Esophagus muscularis mucosa (tissue), 3 donors: ENCODE results near the gene C1QTNF5.
"Not testable (repeated sequence)": the region's sequence is repeated elsewhere in the genome, so short reads cannot be mapped to it uniquely, and the experiment has no call there.

Experiments used
- POLR2A ChIP-seq: fragments of 450-650 bp; IDR thresholded peaks from one replicate; pipeline ENCODE4 v1.6.1; 2017; ENCODE audit warnings: antibody characterized with exemption, moderate library complexity, mild to moderate bottlenecking, low read depth
- TF ChIP-seq, protein P1 (sequence below), 3 experiments: fragments of 200-600 bp in 2 of 3; fragments of 450-650 bp in 1 of 3; sonication (generic) in 2 of 3; IDR thresholded peaks; one replicate each; pipeline ENCODE4 v1.5.1; 2017 to 2019; ENCODE audit warnings: antibody characterized with exemption in 3 of 3, mild to moderate bottlenecking in 2 of 3, moderate library complexity in 1 of 3

DNA sequence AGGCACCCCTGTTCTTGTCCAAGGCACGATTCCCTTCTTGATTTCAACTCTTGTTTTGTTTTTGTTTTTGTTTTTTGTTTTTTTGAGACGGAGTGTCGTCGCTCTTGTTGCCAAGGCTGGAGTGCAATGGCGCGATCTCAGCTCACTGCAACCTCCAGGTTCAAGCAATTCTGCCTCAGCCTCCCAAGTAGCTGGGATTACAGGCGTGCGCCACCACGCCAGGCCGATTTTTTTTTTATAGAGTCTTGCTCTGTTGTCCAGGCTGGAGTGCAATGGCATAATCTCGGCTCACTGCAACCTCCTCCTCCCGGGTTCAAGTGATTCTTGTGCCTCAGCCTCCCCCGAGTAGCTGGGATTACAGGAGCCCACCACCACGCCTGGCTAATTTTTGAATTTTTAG, 41.8 kb upstream of the C1QTNF5 start:
- not testable (repeated sequence) for TF ChIP-seq POLR2A
- TF ChIP-seq, protein P1, sequence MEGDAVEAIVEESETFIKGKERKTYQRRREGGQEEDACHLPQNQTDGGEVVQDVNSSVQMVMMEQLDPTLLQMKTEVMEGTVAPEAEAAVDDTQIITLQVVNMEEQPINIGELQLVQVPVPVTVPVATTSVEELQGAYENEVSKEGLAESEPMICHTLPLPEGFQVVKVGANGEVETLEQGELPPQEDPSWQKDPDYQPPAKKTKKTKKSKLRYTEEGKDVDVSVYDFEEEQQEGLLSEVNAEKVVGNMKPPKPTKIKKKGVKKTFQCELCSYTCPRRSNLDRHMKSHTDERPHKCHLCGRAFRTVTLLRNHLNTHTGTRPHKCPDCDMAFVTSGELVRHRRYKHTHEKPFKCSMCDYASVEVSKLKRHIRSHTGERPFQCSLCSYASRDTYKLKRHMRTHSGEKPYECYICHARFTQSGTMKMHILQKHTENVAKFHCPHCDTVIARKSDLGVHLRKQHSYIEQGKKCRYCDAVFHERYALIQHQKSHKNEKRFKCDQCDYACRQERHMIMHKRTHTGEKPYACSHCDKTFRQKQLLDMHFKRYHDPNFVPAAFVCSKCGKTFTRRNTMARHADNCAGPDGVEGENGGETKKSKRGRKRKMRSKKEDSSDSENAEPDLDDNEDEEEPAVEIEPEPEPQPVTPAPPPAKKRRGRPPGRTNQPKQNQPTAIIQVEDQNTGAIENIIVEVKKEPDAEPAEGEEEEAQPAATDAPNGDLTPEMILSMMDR (IDR thresholded peaks at IDR 0.05): not testable (repeated sequence)
